ENCODE data around the gene GET3.
A peak's percentile ranks its signal among the peaks of the same experiment; 100 is the strongest.

GET3 gene

DNA sequence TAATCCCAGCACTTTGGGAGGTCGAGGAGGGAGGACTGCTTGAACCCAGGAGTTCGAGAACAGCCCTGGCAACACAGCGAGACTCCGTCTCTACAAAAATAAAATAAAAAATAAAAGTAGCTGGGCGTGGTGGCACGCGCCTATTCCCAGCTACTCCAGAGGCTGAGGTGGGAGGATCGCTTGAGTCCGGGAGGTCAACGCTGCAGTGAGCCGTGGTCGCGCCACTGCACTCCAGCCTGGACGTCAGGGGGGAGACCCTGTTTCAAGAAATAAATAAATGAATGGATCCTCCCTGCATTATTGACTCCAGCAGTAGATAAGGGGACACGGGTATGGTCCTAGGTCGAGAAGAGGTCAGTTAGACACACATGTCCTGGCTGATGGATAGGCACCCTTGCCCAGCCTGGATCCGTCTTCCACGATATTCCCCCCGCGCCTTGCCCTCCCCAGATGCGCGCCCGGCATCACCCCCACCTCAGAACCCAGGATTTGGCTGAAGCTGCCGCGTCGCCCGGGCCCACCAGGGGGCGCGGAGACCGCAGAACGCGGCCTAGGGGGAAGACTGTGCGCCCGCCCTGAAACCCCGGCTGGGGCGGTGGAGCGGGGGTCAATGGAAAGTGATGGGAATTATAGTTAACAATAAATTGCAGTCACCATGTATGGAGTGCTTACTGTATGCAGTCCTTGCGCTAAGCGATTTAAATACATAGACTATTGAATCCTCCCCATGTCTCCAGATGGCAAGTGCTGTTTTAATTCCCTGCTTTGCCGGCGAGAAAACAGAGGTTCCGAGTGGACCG is 40.1 kb downstream of the GET3 start:
- H3K27ac ChIP-seq: peak overlapping the region; percentile 12; the same call in 1 of the 2 replicates
- TF ChIP-seq, protein P1, sequence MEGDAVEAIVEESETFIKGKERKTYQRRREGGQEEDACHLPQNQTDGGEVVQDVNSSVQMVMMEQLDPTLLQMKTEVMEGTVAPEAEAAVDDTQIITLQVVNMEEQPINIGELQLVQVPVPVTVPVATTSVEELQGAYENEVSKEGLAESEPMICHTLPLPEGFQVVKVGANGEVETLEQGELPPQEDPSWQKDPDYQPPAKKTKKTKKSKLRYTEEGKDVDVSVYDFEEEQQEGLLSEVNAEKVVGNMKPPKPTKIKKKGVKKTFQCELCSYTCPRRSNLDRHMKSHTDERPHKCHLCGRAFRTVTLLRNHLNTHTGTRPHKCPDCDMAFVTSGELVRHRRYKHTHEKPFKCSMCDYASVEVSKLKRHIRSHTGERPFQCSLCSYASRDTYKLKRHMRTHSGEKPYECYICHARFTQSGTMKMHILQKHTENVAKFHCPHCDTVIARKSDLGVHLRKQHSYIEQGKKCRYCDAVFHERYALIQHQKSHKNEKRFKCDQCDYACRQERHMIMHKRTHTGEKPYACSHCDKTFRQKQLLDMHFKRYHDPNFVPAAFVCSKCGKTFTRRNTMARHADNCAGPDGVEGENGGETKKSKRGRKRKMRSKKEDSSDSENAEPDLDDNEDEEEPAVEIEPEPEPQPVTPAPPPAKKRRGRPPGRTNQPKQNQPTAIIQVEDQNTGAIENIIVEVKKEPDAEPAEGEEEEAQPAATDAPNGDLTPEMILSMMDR (conservative IDR thresholded peaks at IDR 0.05): peak; percentile 98
- TF ChIP-seq ZFX (IDR thresholded peaks at IDR 0.05): no peak; the same call in 1 of the 2 replicates

DNA sequence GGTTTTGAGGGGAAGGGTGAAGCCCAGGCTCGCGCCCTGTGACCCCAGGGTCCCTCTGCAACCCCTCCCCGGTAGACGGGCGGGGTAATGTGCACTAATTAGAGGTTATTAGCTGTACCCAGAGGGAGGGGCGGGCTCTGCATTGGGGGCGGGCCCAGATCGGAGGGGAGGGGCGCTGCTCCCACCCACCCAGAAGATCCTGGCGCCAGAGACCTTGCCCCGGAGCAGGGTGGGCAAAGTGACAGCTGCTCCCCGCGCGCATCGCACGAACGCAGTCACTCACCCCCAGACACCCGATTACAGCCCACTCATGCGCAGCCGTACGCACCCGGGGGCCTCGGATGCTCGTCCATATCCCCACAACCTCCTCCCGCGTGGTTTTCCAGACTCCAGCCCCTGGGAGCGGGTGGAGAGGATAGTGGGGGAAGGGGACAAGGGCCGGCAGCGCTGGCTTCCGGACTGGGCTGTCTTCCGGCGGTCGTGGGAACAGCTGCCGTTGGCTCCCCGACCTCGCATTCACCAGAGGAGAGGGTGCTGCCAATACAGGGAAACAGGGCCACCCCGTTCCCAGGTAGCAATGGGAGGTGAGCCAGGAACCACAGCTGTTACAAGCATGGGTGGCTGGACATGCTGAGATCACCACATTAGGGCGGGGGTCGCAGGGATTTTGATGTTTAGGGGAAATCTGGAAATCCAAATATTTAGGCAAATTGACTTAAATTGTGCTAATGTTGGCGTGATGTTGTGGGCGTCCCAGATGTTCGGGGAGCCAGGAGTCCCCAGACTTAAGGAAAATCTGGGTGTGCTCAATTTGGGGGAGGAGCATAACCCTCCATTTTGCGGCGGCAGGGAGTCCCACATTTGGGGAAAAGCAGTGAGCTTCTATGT is 41.0 kb downstream of the GET3 start:
- no peak for TF ChIP-seq ZFX (IDR thresholded peaks at IDR 0.05)
- TF ChIP-seq, protein P1 (conservative IDR thresholded peaks at IDR 0.05): no peak
- peak overlapping the region; percentile 12; the same call in 1 of the 2 replicates for H3K27ac ChIP-seq

DNA sequence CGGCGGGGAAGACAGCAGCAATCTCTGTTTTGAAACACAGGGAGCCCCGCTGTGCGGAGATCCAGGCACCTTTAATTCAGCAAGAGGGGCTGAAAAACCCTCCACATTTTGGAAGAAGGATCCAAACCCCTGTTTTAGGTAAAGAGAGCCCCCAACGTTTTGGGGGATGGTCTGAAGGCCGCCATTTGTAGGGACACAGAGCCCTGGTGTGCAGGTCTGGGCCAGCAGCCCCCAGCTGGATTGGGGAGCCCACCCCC is 41.5 kb downstream of the GET3 start:
- no peak for TF ChIP-seq ZFX (IDR thresholded peaks at IDR 0.05)
- TF ChIP-seq, protein P1 (conservative IDR thresholded peaks at IDR 0.05): no peak
- no peak overlapping the region for H3K27ac ChIP-seq

DNA sequence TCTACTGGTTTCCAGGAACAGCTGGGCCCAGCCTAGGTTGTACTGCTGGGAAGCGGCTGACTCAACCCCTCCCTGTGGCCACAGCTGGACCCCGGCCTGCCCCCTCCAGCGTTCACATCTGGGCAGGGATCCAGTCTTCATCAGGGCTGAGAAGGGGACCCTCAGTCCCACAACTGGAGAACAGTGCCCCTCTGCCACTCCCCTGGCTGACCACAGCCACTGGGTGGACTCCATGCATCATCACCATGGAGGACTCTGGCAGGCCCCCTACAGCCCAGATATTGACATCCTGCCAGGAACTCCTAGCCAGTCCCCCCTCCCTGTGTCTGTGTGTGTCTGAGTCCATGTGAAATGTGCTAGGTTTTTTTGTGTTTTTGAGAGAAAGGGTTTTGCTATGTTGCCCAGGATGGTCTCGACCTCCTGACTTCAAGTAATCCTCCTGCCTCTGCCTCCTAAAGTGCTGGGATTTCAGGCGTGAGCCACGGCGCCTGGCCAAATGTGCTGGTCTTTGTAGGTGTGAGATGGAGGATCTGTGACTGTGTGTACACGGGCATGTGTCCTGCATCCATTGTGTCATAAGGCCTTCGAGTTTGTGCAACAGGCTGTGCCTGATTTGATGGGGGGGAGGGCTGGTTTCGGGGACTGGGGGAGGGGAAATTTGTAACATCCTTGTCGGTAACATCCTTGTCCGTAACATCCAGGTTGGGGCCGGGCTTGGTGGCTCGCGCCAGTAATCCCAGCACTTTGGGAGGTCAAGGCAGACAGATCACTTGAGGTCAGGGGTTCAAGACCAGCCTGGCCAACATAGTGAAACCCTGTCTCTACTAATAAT is 42.1 kb downstream of the GET3 start:
- TF ChIP-seq, protein P1 (conservative IDR thresholded peaks at IDR 0.05): no peak
- TF ChIP-seq ZFX (IDR thresholded peaks at IDR 0.05): no peak
- no peak overlapping the region for H3K27ac ChIP-seq

DNA sequence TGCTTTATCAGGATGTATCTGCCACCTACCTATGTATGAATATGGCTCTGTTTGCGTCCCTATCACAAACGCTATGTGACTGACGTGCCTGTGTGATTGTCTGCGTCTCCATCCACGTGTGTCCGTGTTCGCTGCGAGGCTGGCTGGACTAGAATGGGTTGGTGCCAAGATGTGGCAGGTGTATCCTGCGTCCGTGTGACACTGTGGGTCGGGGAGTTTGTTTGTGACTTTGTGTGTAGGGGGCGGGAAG is 44.8 kb downstream of the GET3 start:
- TF ChIP-seq, protein P1 (conservative IDR thresholded peaks at IDR 0.05): no peak
- no peak for TF ChIP-seq ZFX (IDR thresholded peaks at IDR 0.05)
- peak overlapping the region; percentile 95 for H3K27ac ChIP-seq

DNA sequence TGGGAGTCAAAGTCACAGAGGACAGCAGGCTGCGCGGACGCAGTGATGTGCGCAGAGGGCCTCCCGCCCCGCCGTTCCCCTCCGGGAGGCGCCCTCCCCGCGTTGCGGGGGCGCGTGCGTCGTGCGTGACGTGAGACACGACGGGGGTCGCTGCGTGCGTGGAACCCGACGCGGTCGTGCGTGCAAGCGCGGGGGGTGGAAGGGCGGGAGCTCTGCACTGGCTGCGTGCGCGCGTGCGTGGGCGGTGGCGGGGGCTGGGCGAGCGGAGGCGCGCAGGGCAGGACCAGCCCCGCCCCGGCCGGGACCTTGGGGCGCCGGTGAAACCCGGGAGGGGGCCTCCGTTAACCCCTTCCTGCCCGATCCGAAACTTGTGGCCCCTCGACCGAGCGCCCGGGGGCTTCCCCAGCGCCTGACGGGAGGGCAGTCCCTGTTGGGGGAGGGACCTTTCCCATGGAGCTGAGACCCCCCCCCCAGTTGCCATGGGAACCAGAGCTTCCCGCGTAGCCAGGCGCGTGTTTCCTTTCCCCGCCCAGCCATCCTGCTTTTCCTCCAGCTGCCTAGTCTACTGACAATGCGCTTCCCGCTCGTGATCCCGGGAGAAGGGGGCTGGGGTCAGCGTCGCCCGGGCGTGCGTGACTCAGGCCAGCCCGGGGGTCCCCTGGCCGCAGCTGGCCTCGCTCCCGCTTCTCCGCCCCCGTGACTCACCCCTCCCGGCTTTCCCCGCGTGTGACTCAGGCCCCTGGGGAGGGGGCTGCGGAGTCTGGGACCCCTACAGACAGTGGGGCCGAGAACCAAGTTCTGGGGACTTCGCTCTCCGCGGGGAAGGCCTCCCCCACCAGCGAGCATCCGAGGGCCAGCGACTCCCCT is 45.4 kb downstream of the GET3 start:
- peak overlapping the region; percentile 95 for H3K27ac ChIP-seq
- no peak for TF ChIP-seq ZFX (IDR thresholded peaks at IDR 0.05)

DNA sequence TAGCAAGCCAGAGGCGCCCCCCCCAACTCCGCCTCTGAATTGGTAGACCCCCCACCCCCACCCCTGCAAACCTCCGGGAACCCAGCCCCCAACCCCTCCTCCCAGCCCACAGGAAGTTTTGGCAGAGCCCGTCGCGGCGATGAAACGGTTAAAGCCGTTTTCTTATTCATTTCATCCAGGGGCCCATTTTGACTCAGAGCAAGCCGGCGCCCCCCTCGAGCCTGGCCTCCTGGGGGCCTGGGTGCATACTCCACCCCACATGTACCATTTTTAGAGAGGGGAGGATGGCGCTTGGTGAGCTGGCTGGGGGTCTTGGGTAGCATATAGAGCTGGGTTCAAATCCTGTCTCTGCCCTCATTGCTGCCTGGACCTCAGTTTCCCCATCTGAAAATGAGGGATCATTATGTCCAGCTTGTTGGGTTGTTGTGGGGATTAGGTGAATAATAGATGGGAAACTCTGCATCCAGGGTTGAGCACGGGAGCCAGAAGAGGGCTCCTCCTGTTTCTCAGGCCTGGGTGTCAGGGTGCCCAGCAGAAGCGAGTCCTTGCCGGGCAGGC is 46.1 kb downstream of the GET3 start:
- peak overlapping the region; percentile 95 for H3K27ac ChIP-seq
- TF ChIP-seq ZFX (IDR thresholded peaks at IDR 0.05): no peak
- TF ChIP-seq, protein P1 (conservative IDR thresholded peaks at IDR 0.05): no peak

All from C4-2B (cell line).